Activated CD4-positive, alpha-beta T cell treated with anti-CD3 and anti-CD28 coated beads for 1 hour (primary cell): ENCODE data around the gene RNU11.
"Not testable (repeated sequence)": the region's sequence is repeated elsewhere in the genome, so short reads cannot be mapped to it uniquely, and the experiment has no call there.

Source experiments
- DNase-seq: peaks from one replicate; pipeline ENCODE4 v3.0.0-alpha.2; 2020

RNU11 gene

DNA sequence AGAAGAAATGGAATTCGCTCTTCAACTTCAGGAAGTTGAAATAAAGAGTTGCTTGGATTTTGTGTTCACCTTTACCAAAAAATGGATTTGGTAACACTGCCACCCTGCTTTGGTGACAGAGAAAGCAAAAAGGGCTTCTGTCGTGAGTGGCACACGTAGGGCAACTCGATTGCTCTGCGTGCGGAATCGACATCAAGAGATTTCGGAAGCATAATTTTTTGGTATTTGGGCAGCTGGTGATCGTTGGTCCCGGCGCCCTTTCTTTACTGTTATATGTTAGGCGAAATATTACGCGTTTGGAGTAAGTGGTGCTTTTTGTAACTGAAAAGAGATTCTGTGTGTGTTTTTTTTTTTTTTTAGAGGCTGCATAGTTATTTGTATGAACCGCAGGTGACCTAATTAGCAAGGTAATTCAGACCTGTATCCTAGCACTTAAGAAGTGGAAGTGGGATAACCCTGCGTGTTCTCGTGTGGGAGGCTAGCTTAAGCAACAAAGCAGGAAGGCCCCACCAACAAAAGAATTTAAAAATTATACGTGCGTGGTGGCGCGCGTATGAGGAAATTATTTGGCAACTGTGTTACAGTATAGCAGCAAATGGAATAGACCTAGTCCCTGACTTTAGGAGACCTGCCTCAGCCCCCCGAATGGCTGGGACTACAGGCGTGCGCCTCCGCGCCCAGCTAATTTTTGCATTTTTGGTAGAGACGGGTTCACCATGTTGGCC lies at the start of gene RNU11:
Gene RNU11, plus strand, starts transcription at position 127 of the 725 bp plus-strand sequence.
- peak; percentile 81 for DNase-seq

DNA sequence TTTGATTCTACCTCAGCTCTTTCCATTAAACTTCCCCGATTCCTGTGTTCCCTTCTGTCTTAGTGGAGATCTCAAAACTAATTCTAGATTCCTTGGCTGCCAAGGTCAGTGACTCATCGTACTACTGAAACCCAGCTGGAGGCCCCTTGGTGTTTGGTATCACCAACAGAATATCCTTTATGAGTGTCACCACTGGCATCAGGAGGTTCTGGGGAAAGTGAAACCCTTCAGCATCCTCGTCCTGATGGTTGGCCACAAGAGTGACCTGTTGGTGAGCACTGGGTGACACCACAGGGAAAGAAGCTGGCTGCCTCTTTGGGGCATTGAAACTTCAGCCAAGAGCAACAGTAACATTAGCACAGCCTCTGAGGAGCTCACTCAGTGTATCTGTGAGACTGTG lies 46.7 kb upstream of the RNU11 start:
- DNase-seq: no peak

DNA sequence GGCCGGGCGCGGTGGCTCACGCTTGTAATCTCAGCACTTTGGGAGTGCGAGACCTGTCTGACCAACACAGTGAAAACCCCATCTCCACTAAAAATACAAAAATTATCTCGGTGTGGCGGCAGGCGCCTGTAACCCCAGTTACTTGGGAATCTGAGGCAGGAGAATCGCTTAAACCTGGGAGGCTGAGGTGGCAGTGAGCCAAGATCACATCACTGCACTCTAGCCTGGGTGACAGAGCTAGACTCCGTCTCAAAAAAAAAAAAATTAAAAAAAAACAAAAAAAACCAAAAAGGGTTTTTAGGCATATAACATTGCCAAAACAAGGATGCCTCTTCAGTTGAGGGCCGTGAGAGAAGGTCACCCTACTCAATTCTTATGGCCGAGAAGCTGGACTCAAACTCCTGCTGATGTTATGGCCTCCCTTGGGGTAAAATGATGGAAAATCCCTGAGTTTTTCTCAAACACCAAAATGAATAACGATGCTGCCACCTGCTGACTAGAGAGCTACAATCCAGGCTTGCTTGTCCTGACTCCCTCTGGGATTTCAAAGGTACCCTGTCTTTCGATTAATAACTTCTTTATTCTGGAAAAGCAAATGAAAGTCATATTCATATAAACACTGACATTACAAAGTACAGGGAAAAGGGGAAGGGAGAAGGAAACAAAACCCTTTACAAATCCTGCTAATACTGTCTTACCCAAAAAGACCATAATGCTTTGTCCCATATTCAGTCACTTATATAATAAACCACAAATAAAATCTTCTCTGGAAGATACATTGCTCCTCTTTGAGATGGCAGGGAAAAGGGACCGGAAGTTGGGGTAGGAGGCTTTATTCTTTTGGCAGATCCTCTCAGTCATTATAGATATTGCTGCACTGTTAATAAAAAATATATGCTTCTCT lies 45.6 kb upstream of the RNU11 start:
- DNase-seq: no peak

DNA sequence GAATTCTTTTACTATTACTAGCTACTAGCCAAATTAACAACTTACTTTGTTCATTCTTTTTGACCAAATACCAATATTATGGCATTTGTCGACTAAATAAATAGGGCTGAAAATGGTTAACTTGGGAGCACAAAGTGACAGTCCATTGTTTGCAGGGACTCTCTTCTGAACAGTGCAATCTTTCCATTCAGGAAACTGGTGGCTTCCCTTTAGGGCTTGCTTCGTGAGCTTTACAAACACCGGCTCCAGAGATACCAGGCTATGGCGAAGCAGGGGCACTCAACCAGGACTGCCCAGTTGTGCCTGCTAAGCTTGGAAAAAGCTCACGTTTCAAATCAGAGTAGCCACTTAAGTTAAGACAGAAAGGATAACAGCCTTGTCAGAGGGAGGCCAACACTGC lies 44.0 kb upstream of the RNU11 start:
- DNase-seq: no peak

DNA sequence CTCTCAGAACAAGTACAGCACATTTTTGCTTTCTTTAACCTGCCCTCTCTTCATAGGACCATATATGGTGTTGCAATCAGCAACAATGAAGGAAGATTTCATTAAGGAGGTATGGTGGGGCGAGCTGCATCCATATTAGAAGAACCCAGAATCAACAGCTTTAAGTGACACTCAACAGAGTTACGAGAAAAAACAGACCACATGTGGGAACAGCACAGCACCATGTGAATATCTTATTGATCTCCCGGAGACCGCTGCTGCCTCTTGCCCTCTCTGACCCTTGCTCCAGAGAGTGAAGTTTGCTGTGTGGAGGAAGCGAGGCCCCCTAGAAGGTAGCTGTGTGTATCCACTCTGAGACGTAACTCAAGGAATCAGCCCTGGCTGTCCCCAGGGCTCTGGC lies 43.4 kb upstream of the RNU11 start:
- DNase-seq: no peak

DNA sequence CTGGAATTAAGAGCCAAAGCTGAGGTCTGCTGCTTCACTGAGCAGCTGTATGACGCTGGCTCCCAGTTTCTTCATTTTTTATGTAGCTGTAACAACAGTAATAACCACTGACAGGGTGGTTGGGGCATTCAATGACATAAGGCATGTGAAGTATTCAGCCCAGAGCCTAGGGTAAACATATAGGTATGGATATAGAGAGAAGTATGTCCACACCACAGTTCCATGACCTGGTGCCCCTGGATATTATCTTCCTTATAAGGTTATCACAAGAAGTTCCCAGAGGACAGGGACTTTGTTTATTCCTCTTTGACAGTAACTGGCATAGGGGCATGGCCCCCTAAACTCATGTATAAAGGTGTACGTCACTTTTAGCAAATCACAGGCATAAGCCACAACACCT lies 41.6 kb upstream of the RNU11 start:
- DNase-seq: no peak

DNA sequence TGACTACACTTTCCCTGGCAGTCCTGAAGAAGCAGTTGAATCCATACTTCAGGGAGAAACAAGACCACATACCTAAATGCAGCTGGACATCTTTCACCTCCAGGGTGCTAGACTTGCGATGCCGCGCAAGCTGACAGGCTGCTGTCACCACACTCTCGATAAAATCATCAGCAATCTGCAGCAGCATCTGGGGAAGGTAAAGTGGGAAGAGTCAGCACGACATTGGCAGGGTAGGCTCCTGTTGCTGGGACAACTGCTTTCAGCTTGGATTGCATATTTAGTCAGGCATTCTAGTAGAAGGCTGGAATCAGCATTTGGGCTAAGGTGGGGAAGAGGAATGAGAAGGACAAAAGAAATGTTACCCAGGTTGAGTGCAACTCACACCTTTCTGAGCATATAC lies 35.2 kb upstream of the RNU11 start:
- DNase-seq: no peak

DNA sequence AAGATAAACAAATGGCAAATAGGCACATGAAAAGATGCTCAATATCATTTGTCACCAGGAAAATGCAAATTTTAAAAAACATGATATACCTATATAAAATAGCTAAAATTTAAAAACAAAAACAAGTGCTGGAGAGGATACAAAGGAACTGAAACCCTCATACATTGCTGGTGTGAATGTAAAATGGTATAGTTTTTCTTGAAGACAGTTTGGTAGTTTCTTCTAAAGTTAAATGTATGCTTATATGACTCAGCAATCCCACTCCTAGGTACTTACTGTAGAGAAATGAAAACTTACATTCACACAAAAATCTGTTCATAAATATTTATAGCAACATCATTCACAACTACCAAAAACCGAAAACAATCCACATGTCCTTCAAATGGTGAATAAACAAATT lies 16.7 kb upstream of the RNU11 start:
- DNase-seq: no peak

DNA sequence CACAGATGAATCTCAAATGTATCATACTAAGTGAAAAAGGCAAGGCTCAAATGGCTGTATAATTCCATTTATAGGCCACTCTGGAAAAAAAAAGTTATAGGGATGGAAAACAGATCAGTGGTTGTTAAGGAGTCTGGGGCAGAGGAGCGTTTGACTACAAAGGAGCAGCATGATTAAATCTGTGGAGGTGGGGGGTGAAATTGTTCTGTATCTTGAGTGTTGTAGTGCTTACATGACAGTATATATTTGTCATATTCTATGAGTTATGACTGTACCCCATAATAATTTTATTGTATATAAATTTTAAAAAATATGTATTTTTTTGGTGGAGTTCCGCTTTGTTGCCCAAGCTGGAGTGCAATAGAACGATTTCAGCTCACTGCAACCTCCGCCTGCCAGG lies 15.8 kb upstream of the RNU11 start:
- no peak for DNase-seq

DNA sequence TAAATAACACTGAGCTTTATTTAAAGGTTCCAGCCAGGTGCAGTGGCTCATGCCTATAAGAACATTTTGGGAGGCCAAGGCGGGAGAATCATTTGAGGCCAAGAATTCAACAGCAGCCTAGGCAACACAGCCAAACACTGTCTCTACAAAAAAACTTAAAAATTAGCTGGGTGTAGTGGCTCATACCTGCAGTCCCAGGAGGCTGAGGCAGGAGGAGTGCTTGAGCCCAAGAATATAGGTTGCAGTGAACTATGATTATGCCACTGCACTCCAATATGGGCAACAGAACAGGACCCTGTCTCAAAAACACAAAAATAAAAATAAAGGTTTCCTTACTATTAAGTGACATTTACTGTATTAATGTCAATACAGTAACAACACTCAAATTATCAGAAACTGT lies 7.6 kb upstream of the RNU11 start:
- no peak for DNase-seq

DNA sequence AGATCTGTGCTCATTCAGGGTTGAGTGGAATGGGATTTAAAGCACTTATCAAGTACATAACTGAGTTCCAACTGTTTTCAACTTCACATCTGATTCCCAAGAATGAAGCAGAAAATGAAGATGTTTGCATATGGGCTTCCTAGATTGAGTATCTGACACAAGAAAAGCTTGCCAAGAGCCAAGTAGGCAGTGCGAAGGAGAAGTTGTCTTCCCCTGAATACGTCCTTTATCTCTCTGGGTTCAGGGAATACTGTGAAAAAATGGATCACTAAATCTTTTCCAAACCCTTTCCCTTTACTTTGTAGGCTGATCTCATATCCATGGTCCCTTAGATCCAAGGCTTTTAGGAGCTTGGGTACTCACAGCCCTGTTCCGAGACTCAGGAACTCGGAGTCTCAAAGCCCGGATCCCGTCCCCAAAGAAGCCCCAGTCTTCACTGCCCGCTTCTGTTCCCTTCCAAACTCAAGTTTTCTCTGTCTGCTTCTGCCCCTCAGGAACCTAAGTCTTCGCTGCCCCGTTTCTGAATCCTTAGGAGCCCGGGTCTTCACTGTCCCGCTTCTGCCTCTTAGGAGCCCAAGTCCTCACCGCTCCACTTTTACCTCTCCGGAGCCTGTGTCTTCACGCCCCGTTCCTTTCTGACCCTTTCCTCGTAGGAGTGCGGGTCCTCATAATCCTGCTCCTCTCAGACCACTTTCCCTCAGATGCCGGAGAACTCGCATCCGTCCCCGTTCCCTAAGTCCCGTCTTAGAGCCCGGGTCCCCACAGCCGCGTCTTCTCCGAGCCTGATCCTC lies 6.1 kb upstream of the RNU11 start:
- no peak for DNase-seq

DNA sequence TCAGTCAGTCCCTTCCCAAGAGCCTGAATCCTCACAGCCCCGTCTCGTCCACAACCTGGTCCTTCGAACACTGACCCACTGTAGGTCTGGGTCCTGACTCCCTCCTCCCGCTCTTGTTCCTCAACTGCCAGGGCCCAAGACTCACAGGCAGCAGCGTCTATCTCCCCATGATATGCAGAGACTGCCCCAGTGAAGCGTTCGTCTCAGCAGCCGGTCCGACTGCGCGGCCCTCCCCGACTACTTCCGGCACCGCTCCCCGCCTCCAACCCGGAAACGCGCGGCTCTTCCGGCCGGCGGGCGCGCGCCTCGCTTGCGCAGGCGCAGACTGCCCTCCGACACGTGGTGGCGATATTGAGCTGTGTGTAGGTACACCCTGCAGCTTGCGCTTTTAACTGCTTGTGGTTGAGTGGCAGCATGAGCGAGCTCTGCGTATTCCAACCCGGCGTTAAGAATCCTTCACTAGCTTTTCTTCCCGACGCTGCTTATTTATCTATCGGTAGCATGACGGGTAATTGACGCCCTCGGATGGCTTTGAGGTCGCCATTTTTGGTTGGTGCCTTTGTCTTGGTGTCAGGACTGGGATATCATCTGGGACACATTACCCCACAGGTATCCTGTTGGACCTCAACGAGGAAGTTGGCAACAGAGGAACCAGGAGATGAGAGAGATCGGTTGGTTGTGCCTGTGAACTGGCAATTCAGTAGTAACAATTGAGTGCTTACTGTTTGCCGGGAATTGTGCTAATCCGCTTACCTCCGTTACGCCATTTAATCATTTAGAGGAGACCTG lies 5.4 kb upstream of the RNU11 start, which contains the start of gene TAF12:
Gene TAF12, minus strand, starts transcription at position 221 of the 789 bp plus-strand sequence. CDS start 20,986 bp downstream, outside the sequence.
- peak; percentile 92 for DNase-seq

DNA sequence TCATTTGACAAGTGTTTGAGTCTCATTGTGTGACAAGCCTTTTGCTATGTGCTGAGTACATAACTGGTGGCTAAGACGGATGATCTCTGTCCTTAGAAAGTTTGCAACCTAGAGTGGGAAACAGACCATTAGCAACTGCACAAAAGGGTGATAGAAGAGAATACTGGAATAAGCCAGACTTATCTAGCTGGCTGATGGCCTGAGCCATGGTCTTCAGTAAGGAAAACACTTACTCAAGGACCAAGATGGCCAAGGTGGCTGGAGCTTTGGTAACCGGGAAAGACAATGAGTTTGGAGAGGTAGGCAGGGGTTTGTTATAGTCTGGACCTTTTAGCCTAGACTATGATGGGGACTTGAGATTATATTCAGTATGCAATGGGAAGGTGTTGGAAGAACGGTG lies 3.9 kb upstream of the RNU11 start:
- DNase-seq: no peak

DNA sequence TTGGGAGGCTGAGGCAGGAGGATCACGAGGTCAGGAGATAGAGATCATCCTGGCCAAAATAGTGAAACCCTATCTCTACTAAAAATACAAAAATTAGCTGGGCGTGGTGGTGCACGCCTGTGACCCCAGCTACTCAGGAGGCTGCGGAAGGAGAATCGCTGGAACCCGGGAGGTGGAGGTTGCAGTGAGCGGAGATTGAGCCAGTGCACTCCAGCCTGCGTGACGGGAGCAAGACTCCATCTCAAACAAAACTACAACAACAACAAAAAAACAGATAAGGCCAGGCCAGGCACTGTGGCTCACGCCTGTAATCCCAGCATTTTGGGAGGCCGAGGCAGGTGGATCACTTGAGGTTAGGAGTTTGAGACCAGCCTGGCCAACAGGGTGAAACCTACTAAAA lies 3.0 kb upstream of the RNU11 start:
- DNase-seq: not testable (repeated sequence)

DNA sequence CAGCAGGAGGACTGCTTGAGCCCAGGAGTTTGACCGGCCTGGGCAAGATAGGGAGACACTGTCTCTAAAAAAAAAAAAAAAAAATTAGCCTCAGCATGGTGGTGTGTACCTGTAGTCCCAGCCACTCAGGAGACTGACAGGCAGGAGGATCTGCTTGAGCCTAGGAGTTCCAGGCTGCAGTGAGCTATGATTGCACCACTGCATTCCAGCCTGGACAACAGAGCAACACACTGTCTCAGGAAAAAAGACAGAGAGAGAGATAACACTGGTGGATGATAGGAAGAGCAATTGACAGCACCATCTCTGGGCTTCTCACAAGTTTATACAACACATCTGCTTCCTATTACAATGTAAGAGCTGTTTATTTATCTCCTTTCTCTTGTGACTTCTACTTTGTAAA lies 2.4 kb upstream of the RNU11 start:
- no peak for DNase-seq

DNA sequence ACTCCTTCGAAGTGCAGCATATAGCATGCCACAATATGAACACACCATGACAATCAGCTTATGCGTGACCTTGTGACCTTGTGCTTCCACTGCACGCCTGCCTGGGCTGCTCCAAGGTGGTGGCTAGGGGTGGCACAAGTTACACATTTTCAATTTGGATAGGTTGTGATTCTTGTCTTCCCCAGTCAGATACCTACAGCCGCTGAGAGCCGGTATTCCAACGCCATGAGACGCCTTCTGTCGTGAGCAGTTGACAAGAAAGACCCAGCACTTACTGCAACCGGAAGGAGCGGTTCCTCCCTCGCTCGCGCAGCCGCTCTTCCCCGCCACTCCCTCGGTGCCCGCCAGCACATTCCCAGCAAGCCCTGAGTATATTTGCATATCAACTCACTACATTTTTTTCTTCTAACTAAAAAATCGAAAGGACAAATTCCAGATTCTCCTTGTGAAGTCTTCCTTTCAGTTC lies 359 bp upstream of the RNU11 start:
- peak; percentile 82 for DNase-seq

DNA sequence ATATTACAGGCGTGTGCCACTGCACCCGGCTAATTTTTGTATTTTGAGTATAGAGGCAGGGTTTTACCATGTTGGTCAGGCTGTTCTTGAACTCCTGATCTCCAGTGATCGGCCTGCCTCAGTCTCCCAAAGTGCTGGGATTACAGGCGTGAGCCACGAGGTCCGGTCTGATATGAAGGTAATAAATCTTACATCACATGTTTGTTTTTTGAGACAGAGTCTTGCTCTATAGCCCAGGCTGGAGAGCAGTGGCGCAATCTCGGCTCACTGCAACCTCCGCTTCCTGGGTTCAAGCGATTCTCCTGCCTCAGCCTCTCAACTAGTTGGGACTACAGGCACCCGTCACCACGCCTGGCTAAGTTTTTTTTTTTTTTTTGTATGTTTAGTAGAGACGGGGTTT lies 4.7 kb downstream of the RNU11 start:
- not testable (repeated sequence) for DNase-seq

DNA sequence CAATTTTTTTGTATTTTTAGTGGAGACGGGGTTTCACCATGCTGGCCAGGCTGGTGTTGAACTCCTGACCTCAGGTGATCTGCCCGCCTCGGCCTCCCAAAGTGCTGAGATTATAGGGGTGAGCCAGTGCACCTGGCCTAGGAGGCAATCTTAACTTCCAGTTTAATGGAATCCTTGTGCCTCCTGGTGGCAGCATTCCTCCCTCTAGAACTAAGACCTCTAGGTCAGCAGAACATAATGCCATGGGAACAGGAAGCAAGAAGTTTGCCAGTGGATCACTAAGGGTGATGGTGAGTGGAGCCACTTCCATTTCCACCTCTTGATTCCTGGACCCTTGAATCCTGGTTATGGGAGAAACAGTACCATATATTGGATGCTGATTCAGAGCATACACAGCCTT lies 5.5 kb downstream of the RNU11 start:
- not testable (repeated sequence) for DNase-seq

DNA sequence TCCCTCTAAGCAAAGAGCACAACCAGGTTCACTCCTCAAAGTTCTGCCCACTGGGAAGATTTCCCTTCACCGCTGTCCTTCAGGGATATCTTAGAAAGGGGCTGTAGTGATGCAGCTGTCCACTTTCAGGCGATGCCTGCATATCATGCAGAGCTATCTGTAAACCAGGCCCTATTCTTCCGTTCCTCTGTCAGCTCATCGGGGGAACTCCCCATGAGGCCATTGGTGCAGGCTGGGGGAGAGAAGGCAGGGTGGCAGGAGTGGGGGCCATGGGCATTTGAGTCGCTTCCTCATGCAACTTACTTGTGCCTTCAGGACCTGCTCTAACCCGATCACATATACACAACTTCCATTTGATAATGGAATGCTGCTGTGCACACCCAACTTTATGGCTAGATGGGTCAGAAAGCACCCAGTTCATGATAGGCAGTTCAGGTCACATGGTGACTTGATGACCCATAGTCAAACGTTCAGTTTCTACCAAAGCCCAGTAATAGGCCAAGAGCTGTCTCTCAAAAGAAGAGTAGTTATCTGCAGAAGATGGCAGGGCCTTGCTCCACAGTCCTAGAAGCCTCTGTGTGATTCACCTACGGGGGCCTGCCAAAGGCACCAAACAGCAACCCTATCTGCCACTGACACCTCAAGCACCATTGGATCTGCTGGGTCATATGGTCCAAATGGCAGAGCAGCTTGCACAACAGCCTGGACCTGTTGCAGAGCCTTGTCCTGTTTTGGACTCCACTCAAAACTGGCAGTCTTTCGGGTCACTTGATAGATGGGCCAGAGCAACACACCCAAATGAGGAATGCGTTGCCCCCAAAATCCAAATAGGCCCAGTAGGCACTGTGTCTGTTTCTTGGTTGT lies 7.3 kb downstream of the RNU11 start:
- not testable (repeated sequence) for DNase-seq

DNA sequence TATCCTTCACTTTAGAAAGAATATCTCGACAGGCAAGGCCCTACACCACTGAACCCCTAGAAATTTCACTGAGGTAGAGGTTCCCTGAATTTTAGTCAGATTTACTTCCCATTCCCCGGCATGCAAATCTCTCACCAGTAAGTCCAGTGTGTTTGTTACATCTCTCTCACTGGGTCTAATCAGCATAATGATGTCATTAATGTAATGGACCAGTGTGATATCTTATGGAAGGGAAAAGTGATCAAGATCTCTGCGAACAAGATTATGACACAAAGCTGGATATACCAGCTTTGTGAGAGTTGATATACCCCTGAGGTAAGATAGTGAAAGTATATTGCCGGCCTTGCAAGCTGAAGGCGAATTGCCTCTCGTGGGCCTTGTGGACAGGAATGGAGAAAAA lies 7.9 kb downstream of the RNU11 start:
- no peak for DNase-seq

DNA sequence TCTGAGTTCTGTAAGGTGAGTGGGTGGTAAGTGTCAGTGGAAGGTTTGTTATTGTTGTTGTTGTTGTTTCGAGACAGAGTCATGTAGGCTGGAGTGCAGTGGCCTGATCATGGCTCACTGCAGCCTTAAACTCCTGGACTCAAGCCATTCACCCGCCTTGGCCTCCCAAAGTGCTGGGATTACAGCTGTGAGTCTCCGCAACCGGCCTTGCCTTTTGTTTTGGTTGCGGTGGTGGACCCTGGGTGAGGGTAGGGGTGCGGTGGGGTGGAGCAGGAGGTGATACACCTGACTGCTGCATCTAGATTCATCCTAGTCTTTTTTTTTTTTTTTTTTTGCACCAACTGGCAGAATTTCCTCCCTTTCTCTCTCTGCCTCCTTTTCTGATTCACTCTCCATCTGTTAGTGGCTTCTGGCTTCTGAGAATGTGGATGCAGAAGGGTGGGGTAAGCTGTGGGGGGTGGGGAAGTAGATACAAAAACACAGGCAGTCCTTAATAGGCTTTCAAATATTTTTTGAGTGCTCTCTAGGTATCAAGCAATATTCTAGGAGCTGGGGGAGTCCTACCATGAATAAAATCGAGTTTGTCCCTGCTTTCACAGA lies 15.6 kb downstream of the RNU11 start:
- DNase-seq: no peak
